HG03520 (cell line): ENCODE measurements around the gene S100A1.
"Not testable (repeated sequence)": the region's sequence is repeated elsewhere in the genome, so short reads cannot be mapped to it uniquely, and the experiment has no call there.

Experiments used
- ATAC-seq: cut with Tn5 transposase; IDR thresholded peaks from one replicate; pipeline ENCODE4 v1.9.1; 2021; ENCODE audit warnings: mild to moderate bottlenecking, moderate library complexity; ENCODE audit not compliant: unreplicated experiment

S100A1 gene

GRCh38 chr1:153629971-153630370 lies 1.7 kb downstream of the S100A1 start:
- ATAC-seq: no peak

GRCh38 chr1:153630384-153630783 lies 2.1 kb downstream of the S100A1 start:
- no peak for ATAC-seq

GRCh38 chr1:153631047-153632022 lies 3.1 kb downstream of the S100A1 start:
- ATAC-seq: no peak

GRCh38 chr1:153633161-153633753 lies 5.0 kb downstream of the S100A1 start:
- ATAC-seq: peak; percentile 3

DNA sequence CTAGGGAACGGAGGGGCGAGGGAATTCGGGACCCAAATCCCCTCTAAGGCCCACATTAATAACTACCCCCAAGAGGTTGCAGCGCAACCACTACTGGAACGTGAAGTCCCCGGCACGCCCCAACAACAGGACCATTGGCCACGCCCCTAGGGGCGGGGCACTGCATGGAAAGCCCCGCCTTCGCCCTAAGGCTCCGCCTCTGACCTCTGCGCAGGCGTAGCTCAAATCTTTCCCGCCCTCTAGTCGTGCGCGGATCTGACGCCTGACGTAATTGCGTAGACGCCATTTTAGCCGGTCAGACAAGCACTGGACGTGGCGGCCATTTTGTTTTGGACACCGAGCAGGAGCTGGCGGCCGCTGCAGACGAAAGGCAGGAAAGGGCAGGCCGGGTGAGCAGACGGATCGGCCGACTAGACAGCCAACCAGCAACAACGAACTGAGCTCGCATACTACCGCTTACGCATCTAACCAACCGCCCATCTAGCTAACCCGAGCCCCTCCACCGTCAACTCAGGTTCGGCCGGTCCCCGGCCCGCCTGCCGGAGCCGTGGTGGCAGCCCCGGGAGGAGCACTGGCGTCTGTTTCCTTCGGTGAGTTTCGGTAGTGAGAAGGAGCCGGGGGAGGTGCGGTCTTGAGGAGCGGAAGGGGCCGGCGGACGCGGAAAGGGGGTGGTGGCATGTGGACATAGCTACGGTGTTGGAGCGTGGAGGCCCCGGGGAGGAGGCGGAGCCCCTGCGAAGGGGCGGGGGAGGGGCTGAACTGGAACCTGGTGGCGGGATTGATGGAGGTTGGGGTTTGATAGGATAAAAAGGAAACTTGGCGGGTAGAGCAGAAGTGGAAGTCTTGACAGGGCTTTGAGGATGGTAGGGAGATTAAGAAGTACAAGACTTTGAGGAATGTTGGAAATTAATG lies 5.8 kb downstream of the S100A1 start, which contains the start of gene CHTOP:
Gene CHTOP, plus strand, starts transcription at position 313 of the 912 bp plus-strand sequence. CDS start 2,523 bp downstream, outside the sequence.
- peak; percentile 81 for ATAC-seq

GRCh38 chr1:153635872-153636271 lies 7.6 kb downstream of the S100A1 start:
- no peak for ATAC-seq

DNA sequence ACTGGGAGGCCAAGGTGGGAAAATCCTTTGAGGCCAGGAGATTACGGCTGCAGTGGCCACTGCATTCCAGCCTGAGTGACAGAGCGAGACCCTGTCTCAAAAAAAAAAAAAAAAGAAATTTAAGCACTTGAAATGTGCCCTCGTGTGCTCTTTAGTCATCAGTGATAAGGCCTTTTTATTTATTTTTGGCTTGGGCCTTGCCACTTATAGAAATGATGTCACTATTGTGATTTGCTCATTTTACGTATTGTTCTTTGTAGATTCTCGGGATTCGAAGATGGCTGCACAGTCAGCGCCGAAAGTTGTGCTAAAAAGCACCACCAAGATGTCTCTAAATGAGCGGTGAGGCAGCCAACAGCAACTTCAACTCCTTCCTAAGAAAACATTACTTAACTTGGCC lies 8.1 kb downstream of the S100A1 start:
- no peak for ATAC-seq

DNA sequence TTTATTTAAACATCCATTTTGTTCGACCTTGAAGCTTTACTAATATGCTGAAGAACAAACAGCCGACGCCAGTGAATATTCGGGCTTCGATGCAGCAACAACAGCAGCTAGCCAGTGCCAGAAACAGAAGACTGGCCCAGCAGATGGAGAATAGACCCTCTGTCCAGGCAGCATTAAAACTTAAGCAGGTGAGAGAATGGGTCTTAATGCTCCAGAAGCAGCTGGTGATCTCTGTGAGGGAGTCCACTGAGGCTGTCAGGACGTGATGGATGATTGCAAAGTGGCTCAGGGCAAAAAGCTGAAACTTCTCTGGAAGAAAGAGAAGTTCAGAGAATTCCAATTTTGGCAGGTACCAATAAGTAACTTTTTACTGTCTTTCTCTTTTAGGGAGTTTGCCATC lies 10.0 kb downstream of the S100A1 start:
- no peak for ATAC-seq

DNA sequence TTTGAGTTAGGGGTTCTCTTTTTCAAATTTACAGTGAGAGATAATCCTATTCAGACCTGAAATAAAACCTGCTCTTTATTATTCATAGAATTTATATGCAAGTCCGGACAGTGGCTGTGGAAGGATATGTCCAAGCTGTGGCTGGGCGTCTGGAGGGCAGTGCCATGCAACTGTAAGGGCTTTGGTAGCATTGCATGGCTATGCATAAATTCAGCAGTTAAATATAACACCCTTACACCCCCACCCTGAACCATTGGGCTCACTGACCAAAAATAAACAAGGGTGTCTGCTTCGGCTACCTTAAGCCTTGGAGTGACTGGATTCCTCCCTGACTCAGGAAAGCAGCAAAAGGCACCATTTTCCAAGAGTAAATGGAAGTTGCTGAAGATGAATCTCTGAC lies 11.0 kb downstream of the S100A1 start:
- no peak for ATAC-seq

DNA sequence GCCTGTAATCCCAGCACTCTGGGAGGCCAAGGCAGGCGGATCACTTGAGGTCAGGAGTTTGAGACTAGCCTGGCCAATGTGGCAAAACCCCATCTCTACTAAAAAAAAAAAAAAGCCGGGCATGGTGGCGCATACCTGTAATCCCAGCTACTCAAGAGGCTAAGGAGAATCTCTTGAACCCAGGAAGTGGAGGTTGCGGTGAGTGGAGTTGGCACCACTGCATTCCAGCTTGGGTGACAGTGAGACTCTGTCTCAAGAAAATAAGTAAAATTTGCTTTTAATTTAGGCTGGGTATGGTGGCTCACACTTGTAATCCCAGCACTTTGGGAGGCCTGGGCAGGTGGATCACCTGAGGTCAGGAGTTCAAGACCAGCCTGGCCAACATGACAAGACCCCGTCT lies 12.0 kb downstream of the S100A1 start:
- not testable (repeated sequence) for ATAC-seq

DNA sequence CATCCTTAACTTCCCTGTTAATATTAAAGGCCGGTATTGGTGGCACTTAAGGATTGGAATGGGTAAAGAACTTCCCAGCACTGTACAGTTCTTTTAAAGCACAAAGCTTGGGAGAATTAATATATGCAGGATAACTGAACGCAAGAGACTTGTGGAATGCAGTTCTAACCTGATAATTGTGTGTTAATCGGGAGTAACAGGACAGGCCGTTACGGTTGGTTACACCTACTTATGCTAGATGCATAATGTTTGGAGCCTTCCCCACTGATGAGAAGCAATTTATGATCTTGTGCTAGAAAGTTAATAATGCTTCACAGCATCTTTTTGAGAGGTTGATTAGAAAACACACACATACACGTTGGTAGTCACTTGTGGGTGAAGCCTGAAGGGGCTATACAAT lies 12.6 kb downstream of the S100A1 start:
- no peak for ATAC-seq

DNA sequence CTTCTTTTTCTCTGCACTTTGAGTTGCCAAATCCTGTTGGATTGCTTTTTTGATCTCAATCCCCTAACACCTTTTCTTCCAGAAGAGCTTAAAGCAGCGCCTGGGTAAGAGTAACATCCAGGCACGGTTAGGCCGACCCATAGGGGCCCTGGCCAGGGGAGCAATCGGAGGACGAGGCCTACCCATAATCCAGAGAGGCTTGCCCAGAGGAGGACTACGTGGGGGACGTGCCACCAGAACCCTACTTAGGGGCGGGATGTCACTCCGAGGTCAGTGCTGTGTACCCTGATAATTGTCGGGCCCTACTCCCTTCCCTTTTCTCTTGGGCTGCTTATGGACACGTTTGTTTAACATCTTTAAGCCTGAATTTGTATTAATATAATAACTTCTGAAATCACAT lies 13.9 kb downstream of the S100A1 start:
- no peak for ATAC-seq

GRCh38 chr1:153643100-153643499 lies 14.9 kb downstream of the S100A1 start:
- ATAC-seq: no peak

GRCh38 chr1:153643816-153644215 lies 15.6 kb downstream of the S100A1 start:
- ATAC-seq: no peak

DNA sequence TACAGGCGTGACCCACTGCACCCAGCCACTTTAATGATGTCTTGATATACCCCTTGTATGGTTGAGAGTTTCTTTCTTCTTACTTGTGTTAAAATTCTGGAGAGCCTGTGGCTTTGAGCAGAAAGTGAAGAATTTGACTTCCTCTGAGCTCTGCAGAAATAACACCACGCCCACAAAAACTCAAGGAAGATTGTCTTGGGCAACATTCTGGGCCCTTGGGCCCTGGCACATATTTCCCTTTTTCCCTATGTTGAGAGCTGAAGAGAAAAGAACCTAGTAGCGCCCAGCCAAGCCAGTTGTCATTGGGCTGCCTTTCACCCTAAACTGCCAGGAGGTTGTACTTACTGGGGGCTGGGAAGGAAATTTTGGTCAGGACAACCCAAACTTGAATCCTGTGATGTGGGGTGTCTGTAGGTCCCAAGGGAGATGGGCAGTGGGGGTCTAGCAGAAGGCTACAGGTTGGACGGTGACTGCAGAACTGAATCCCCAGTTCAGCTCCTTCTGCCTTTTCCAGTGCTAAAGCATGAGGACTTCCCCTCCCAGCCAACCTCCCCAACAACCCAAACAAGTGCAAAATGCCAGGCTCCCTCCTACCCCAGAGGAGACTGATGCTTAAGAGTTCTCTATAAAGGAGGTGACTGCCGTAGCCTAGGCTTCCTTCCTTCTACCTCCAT lies 18.6 kb downstream of the S100A1 start:
- no peak for ATAC-seq

- ATAC-seq: no peak
Measured at GRCh38 chr1:153647346-153647714, 19.1 kb downstream of the S100A1 start.

GRCh38 chr1:153648000-153648643 lies 19.9 kb downstream of the S100A1 start:
- ATAC-seq: no peak

DNA sequence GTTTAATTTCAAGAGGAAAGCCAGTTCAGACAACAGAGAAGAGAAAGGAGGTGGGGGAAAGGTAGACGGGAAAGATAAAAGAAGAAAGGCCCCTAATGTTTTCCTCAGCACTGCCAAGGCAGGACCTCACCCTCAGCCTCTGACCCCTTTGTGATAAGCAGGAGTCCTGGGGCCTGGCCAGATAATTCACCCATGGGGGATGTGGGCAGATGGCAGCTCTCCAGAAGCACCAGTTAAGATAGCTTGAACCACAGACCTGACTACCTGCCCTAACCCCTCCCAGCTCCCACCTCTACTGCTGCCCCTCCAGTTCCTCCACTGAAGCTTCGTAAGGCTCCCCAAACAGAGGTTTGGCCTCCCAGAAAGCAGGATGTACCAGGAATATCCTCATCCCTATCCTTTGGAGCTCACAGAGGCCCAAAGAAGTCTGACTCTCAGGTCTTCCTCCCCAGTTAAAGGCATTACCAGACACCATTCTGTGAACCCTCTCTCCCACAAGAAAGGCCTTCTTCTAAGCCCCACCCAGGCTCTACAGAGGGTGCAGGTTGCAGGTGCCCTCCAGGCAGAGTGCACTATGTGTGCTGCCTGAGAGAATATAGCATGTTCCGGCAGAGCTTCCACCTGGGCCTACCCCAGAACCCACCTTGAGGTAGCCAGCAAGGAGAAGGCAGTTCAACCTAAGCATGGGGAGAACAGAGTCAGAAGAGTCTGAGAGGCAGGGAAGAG lies 21.1 kb downstream of the S100A1 start:
- ATAC-seq: no peak

DNA sequence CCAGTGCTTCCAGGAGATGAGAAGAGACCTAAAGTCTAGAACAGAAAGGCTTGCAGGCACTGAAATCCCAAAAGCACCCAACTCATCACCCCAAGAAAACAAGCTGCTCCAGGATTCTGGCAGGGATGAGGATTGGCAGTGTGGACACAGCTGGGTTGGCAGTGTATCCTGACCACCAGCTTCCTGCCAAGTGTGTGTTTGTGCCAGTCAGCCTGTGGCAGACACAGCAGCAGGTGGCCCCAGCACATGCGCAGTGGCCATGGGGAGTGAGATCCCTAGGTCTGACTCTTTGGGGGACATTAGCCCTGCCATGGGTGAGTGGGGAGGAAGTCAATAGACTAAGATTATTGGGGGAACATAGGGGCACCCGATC lies 21.6 kb downstream of the S100A1 start:
- ATAC-seq: no peak
